Kidney (tissue), 14 donors: ENCODE data around the gene GAS6. TPM values are rescaled to one million over a fixed set of nuclear protein-coding genes. Genes with fewer than 3 reads are reported as not detected.

Experiments used
- DNase-seq, 5 donors: peaks; one replicate each; pipeline ENCODE4 v3.0.0-alpha.2; 2013 to 2020
- FAIRE-seq: peaks from 2 replicates; lab custom pipeline; 2012; peaks lifted over from hg19 to GRCh38; lab: Jason Lieb, UNC
- H3K27ac ChIP-seq, 2 donors: one replicate each; pipeline ENCODE4 v1.7.0; 2013; ENCODE audit warnings: low read depth in 2 of 2, low read length in 2 of 2, inconsistent platforms in 1 of 2
- H3K27me3 ChIP-seq: one replicate; pipeline ENCODE4 v1.7.1; 2013; ENCODE audit warnings: low read length, inconsistent platforms; ENCODE audit not compliant: control insufficient read depth, insufficient read depth
- H3K36me3 ChIP-seq, 3 donors: one replicate each; pipeline versions ENCODE4 v1.7.0 to v1.7.1; 2013; ENCODE audit warnings: low read length in 3 of 3, control low read depth in 1 of 3, inconsistent platforms in 1 of 3; ENCODE audit not compliant: insufficient read depth in 3 of 3, control insufficient read depth in 2 of 3
- H3K4me1 ChIP-seq, 3 donors: one replicate each; pipeline versions ENCODE4 v1.7.0 to v1.7.1; 2013; ENCODE audit warnings: low read length in 3 of 3, inconsistent platforms in 1 of 3, low read depth in 1 of 3; ENCODE audit not compliant: control insufficient read depth in 2 of 3, insufficient read depth in 2 of 3
- H3K4me3 ChIP-seq, 3 donors: one replicate each; pipeline versions ENCODE4 v1.7.0 to v1.8.1; 2013; ENCODE audit warnings: low read length in 3 of 3, control low read depth in 1 of 3, inconsistent platforms in 1 of 3
- H3K9ac ChIP-seq, 3 donors: one replicate each; pipeline versions ENCODE4 v1.7.0 to v1.7.1; 2013; ENCODE audit warnings: low read length in 3 of 3, control low read depth in 1 of 3, inconsistent platforms in 1 of 3
- H3K9me3 ChIP-seq, 3 donors: one replicate each; pipeline versions ENCODE4 v1.7.0 to v1.7.1; 2013; ENCODE audit warnings: low read length in 3 of 3, control low read depth in 1 of 3, inconsistent platforms in 1 of 3; ENCODE audit not compliant: control insufficient read depth in 2 of 3, insufficient read depth in 1 of 3
- intact Hi-C: fragments of 100-400 bp; cut with DNase I; formaldehyde crosslinking; loops from one replicate; pipeline ENCODE4 v1.11.1; 2022
- polyA plus RNA-seq: library from polyadenylated mRNA; stranded (reverse); fragments of 350-450 nt; fragmentation: Illumina TruSeq; extraction: RNeasy Lipid Tissue Mini Kit (QIAGEN cat#74804); gene quantifications from one replicate; pipeline ENCODE4 v1.2.3, GENCODE V29; 2014; ENCODE audit warnings: low read depth, low replicate concordance; ENCODE audit not compliant: insufficient read depth
- total RNA-seq: library from RNA; stranded (reverse); fragmentation: NEBNext Ultra II Directional; extraction: Animal tissue kit (Norgen Biotek cat#: 25700); gene quantifications from one replicate; pipeline ENCODE4 v1.2.1, GENCODE V29; 2021
- TF ChIP-seq, protein P1 (sequence below): IDR thresholded peaks from 3 replicates; pipeline ENCODE4 v1.5.1; 2012; ENCODE audit warnings: mild to moderate bottlenecking, moderate library complexity, borderline replicate concordance; ENCODE audit not compliant: insufficient read depth; ENCODE audit errors: extremely low read depth
- donor health status: control.
- donor health status: control.
- donor health status: control.
- donor health status: control.
- donor health status: control.
- donor health status: DM: yes; HTN: yes; CAD: no.
- donor health status: Normal renal cell carcinoma (clear cell type).

GAS6 gene
- total and polyA plus RNA-seq, 2 donors from 2014 or later = 83.5 to 135 TPM

DNA sequence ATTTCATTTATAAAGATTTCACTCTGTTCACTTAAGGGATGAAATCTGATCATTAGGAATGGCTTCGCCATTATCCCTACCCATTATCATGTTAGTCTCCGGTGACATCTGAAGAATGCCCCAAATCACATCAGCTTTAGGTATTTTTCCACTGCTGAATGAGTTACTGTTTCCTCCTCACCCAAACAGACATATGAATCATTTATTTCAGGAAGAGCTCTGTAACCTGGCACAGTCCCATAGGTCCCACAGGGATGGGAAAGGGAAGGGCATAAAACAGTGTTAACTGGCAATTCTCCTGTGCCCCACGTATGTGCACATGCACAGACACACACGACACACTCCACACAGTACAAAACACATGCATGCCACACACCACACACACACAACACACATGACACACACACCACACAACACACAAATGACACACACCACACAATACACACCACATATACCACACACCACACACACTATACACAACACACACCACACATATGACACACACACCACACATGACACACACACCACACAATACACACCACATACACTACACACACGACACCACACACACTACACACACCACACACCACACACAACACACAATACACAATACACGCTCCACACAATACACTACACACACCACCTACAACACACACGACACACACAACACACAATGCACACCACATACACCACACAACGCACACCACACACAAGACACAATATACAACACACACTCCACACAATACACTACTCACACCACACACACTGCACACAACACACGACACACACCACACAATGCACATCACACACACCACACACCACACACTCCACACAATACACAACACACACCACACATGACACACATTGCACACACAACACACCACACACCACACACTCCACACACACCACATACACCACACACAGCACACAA lies 89.4 kb downstream of the GAS6 start:
- Histone ChIP-seq H3K4me3 (peak overlapping the region in 1 of 3 donors; percentile 33), H3K4me1 (peaks cover 0 to 9% (median 0%) of the 10 kb centered on the region in 3 donors), H3K27me3 (no peaks in the 10 kb centered on the region), H3K9me3 (no peaks in the 10 kb centered on the region), H3K36me3 (no peaks in the 10 kb centered on the region), H3K9ac (no peak overlapping the region), H3K27ac (no peak overlapping the region)
- FAIRE-seq (no peak), DNase-seq (peak in 1 of 5 donors; percentile 6)
- intact Hi-C loops = no loop called here
- TF ChIP-seq, protein P1, sequence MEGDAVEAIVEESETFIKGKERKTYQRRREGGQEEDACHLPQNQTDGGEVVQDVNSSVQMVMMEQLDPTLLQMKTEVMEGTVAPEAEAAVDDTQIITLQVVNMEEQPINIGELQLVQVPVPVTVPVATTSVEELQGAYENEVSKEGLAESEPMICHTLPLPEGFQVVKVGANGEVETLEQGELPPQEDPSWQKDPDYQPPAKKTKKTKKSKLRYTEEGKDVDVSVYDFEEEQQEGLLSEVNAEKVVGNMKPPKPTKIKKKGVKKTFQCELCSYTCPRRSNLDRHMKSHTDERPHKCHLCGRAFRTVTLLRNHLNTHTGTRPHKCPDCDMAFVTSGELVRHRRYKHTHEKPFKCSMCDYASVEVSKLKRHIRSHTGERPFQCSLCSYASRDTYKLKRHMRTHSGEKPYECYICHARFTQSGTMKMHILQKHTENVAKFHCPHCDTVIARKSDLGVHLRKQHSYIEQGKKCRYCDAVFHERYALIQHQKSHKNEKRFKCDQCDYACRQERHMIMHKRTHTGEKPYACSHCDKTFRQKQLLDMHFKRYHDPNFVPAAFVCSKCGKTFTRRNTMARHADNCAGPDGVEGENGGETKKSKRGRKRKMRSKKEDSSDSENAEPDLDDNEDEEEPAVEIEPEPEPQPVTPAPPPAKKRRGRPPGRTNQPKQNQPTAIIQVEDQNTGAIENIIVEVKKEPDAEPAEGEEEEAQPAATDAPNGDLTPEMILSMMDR = no peak

DNA sequence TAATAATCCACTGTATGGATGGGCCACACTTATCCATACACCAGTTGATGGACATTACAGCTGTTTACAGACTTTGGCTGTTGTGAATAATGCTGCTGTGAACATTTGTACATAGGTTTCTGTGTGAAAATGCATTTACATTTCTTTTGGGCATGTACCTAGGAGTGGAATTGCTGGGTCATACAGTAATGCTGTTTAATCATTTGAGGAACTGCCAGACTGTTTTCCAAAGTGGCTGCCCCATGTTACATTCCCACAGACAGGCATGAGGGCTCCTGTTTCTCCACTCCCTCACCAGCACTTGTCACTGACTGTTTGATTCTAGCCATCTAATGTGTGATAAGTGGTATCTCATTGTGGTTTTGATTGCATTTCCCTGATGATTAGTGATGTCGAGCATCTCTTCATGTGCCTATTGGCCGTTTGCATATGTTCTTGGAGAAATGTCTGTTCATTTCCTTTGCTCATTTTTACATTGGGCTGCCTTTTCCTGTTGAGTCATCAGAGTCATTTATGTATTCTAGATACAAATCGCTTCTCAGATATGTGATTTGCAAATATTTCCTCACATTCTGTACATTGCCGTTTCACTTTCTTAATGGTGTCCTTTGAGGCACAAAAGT lies 92.1 kb downstream of the GAS6 start:
- TF ChIP-seq, protein P1 = no peak
- Histone ChIP-seq H3K27me3 (no peaks in the 10 kb centered on the region), H3K36me3 (no peaks in the 10 kb centered on the region), H3K4me1 (peaks cover 0 to 12% (median 0%) of the 10 kb centered on the region in 3 donors), H3K9me3 (no peaks in the 10 kb centered on the region), H3K9ac (no peak overlapping the region), H3K27ac (no peak overlapping the region), H3K4me3 (no peak overlapping the region)
- no peak for FAIRE-seq
- intact Hi-C loops = no loop called here
- no peak for DNase-seq

DNA sequence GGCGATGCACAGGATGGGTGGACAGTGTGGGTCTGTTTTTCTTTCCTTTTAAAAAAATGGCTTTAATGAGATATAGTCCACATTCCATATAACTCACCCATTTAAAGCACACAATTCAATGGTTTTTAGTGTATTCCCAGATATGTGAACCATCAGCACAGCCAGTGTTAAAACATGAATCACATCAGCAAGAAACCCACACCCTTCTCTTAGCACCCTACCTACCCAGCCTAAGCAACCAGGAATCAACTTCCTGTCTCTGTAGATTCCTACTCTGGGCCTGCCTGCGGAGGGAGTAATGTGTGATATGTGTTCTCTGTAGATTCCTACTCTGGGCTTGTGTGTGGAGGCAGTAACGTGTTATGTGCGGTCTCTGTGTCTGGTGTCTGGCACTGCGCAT lies 92.9 kb downstream of the GAS6 start:
- Histone ChIP-seq H3K9ac (no peak overlapping the region), H3K4me1 (peaks cover 0 to 12% (median 0%) of the 10 kb centered on the region in 3 donors), H3K36me3 (no peaks in the 10 kb centered on the region), H3K4me3 (no peak overlapping the region), H3K27ac (no peak overlapping the region), H3K27me3 (no peaks in the 10 kb centered on the region), H3K9me3 (no peaks in the 10 kb centered on the region)
- intact Hi-C loops = no loop called here
- peak in 1 of 5 donors; percentile 11 for DNase-seq
- no peak for FAIRE-seq
- TF ChIP-seq, protein P1 = no peak

Other genes with a start within 250 kb of the GAS6 start
- gene ATP4B, start 205.9 kb downstream of the GAS6 start, total RNA-seq = 0.16 TPM
- 0.45 TPM for gene ATP4B, start 205.9 kb downstream of the GAS6 start, polyA plus RNA-seq
- gene GRK1, start 196.9 kb downstream of the GAS6 start, total RNA-seq = not detected
- gene GRK1, start 196.9 kb downstream of the GAS6 start, polyA plus RNA-seq = not detected
- 29.3 TPM for gene TMEM255B, start 104.8 kb downstream of the GAS6 start, total RNA-seq
- 11.9 TPM for gene TMEM255B, start 104.8 kb downstream of the GAS6 start, polyA plus RNA-seq
- gene C13orf46, start 110.0 kb upstream of the GAS6 start, total RNA-seq = 1.1 TPM
- gene C13orf46, start 110.0 kb upstream of the GAS6 start, polyA plus RNA-seq = not detected